NCI-H128 (cell line): Measurements from ENCODE around the gene CDC14A.

Source experiments
- DNase-seq: peaks from one replicate; lab custom pipeline; 2025; ENCODE audit not compliant: unreplicated experiment; lab: John Stamatoyannopoulos, UW

CDC14A gene

DNA sequence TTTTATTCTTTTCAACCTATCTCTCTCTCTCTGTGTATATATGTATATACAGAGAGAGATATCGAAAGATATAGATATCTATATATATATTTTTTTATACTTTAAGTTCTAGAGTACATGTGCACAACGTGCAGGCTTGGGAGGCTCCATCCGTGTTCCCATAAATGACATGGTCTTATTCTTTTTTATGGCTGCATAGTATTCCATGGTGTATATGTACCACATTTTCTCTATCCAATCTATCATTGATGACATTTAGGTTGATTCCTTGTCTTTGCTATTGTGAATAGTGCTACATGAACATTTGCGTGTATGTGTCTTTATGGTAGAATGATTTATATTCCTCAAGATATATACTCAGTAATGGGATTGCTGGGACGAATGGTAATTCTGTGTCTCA lies 130.4 kb downstream of the CDC14A start:
- no peak for DNase-seq

DNA sequence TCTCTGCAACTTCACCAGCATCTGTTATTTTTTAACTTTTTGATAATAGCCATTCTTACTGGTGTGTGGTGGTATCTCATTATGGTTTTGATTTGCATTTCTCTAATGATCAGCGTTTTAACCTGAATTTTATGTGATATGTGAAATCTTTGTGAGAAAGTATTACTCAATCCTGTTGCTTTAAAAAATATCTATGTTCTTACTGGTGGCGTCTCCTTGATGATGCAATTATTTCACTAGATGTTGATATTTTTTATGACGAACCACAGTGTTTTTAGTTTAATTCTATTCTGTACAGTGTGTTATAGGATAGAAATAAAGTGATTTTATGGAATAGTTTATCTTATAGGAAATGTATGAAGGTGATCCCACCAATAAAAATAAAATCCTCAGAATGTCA lies 130.9 kb downstream of the CDC14A start:
- DNase-seq = no peak

DNA sequence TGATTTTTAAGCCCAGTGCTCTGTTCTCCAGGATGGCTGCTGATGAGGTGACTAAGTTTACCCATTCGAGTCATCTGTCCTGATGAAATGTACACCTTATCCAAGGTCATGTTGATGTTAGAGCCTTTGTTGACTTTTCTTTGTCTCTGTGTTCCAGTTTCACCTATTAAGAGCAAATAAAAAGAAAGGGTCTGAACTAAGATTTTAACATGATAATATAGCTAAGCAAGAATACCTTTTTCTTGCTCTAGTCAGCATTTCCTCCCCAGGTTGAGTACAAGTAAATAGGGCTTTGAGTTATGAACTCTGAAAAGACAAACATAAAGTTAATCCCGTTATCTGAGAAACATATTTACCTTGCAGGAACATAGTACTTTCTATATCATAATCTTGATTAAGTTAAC lies 133.6 kb downstream of the CDC14A start:
- no peak for DNase-seq

DNA sequence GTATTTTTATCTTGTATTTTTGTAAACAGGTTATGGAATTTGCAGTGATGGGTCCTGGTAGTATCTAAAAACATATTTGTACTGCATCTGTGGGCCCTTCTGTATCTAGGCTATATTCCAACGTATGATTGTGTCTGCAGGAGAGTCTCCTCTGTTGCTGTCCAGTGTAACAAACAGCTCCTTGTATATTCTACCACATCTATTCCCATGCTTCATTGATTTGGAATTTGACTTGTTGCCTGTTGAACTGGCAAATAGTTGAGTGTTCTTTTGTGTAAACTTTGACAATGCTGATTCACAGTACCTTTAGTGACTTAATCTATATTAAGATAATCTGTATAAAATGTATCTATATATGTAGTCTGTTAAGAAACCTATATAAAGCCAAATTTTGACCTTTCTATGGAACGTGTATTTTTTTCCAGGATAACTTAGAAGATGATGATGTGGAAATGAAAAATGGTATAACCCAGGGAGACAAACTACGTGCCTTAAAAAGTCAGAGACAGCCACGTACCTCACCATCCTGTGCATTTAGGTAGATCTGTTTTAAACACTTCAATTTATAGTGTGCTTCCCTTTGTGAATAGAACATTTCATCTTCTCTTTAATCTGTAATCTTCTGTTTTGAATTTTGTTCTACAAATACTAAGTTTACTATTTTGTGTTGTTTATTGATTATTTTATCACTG lies 142.2 kb downstream of the CDC14A start:
- DNase-seq = no peak

DNA sequence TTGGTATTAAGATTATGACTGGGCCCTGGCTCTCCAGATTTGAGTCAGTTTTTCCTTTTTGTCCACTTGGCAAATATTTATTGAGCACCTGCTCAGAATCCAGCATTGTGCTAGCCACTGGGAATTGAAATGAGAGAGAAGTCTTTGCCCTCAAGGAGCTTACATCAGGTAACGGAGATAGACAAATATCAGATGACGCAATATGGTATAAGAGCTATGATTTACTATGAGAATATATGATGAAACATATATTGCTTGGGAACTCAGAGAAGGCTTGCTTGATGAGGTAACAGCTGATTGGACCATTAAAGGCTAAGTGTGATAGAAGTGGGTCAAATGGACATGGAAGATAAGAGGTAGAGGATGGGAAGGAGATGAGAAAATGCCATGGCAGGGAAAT lies 144.6 kb downstream of the CDC14A start:
- no peak for DNase-seq

DNA sequence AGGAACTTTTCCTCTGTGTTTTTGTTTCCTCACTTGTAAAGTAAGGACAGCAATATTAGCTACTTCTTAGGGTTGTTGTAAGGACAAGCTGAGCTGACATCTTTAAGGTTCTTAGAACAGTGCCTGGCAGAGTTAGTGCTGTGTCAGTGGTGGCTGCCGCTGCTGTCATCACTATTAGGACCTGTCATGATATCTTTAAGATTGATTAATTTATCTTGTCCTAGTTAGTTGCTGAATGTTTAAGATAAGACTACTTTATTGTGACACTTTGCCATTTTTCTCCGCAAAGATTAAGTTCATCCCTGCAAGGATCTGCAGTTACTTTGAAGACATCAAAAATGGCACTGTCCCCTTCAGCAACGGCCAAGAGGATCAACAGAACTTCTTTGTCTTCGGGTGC lies 145.5 kb downstream of the CDC14A start:
- DNase-seq = no peak

DNA sequence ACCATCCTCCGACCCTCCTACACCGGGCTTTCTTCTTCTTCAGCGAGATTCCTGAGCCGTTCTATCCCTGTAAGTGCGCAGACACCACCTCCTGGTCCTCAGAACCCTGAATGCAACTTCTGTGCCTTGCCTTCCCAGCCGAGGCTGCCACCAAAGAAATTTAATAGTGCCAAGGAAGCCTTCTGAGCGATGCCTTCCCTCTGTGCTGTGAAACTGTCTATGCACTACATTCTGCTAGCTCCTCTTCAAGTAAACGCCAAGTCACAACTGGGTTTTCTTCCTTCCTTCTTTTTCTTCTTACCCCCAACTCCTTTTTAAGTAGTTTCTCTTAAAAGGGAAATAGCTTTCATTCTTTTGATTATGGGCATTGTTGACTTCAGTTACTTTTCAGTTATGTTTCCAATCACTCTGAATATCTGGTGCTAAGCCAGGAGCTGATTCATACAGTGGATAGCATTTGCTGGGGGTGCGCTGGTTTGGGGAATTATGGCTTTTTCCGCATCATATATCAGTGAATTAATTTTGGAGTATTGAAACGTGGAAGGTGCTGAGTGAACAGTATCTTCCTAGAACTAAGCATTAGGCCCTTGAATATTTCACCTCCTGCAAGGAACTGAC lies 147.0 kb downstream of the CDC14A start:
- no peak for DNase-seq

DNA sequence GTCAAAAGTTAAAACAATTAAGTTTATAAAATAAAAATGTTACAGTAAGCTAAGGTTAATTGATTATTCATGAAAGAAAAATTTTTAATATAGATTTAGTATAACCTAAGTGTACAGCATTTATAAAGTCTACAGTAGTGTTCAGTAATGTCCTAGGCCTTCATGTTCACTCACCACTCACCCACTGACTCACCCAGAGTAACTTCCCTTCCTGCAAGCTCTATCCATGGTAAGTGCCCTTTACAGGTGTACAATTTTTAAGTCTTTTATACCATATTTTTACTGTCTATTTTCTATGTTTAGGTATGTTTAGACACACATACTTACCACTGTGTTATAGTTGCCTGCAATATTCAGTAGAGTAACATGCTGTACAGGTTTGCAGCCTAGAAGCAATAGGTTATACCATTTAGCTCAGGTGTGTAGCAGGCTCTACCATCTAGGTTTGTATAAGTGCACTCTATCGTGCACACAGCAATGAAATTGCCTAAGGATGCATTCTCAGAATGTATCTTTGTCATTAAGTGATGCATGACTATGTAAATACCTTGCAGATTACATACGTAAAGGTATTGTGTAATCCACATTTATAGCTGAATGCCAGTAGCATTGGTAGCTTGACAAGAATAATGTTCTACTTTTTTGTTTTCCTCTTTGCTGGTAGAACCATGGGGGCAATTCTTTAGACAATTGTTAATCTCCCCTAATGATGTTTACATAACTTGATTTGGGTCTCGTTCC lies 149.9 kb downstream of the CDC14A start:
- DNase-seq = no peak

DNA sequence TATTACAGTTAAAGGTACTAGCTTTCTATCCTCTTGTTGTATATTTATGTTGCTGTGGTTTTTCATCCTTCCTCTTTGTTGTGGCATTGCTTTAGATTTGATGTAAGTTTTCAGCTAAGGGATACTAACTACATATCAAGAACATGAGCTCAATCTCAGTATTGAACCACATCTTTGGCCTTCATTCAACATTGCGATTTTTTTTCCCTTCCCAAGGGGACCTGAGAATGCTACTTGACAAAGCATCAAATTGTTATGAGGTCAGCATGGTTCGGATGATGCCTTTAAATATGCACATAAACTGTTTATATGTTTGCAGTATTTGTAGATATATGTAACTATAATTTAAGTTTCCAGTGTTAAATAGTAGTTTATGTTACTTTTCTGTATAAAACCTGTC lies 153.9 kb downstream of the CDC14A start:
- no peak for DNase-seq

DNA sequence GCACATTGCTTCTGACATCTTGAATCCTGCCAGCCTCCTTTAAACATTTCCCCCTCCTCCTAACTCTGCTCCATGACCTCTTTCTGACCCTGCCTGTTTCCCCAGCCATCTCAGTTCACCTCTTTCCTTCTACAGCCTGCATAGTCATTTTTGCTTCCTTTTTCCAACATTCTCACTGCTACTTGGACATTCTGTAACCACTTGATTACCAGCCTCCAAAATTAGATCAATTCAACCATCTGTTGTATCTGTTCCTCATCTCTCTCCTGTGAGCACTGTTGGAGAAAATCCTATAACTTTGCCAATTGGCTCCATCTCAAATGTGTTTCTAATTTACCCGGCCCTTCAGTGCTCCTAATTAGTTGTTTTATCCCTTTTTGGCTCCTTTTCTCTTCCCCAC lies 158.1 kb downstream of the CDC14A start:
- no peak for DNase-seq

DNA sequence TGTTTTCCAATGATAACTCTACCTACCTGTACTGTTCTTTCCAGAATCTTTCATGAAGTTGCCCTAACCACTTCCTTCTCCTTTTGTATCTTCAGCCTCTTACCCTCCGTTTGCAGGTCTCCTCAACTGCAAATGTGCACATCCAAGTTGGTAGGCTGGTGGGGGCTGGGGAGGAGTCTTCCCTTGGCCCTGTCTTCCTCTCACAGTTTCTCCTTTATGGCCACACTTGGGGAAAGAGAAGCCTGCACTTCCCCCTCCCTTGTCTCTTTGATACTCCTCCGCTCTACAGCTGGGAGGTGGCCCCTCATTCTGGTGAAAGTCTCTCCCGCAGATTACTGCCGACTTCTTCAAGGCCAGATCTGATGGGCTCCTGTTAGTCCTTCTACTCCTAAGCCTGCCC lies 158.8 kb downstream of the CDC14A start:
- no peak for DNase-seq

DNA sequence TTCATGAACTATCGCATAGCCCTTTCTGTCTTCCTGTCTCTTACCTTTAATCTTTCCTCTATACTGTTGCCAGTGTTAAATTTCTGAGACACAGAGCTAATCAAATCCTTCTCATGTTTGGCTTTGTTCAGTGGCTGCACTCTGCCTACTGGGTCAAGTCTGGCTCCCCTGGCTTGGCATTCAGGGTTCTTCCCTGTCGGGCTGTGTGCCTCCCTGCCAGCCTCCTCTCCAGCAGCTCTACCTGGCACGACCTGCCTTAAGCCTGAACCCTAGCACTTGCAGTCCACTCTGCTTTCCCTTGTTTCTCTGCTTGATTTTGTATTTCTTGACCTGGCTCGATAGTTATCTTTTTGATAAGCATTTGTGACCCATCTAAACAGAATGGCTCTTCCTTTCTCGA lies 159.5 kb downstream of the CDC14A start:
- DNase-seq = no peak

DNA sequence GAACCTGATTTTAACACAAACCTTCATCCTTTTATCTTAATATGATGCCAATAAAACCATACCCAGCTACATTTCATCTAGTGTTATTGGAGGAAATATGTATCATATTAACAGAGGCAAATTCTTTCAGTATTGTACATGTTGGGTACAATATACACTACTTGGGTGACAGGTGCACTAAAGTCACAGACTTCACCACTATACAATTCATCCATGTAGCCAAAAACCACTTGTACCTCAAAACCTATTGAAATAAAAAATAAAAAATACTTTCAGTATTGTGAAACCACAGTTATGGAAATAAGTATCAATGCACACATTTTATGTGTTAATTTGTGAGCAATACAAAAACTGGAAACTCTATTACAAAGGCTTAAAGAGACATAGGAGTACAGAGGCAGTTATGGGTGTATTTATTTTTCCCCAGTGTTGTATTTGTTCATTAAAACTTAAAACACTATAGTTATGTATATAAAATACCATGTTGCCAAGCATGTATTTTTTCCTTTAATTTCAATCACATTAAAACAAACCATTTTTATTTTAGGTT lies 160.6 kb downstream of the CDC14A start:
- no peak for DNase-seq

DNA sequence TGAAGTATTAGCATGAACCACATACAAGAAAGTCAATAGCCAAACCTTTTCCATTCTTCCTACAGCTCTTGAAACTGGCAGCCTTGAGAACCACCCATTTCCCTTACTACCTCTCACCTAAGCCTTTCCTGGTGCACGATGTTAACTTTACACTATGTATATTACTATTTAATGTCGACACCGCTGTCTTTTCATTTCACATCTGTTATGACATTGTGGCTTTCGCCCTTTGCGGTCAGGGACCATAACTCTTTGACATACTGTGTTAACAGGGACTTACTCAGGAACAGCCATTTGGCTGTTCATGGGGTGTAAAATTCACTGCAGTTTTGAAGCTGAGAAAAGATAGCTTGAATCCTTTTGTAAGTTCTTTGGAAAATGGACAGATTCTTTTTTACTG lies 164.6 kb downstream of the CDC14A start:
- DNase-seq = no peak

DNA sequence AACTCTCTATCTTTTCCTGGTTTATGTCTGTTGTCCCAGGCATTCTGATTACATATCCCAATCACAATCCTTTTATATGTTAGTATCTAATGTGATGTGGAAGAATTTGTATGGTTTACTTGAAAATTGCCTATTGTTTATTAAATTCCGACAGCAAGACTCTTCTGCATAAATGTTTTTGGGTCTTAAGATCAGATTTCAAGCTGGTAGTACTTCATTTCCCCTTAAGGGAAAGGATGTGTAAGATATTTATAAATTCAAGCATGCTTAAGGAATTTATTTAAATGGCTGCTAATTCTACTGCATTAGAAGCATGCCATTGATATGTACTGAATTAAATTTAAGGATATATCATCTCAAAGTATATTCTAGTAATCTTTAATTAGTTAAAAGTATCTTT lies 165.2 kb downstream of the CDC14A start:
- DNase-seq = no peak

DNA sequence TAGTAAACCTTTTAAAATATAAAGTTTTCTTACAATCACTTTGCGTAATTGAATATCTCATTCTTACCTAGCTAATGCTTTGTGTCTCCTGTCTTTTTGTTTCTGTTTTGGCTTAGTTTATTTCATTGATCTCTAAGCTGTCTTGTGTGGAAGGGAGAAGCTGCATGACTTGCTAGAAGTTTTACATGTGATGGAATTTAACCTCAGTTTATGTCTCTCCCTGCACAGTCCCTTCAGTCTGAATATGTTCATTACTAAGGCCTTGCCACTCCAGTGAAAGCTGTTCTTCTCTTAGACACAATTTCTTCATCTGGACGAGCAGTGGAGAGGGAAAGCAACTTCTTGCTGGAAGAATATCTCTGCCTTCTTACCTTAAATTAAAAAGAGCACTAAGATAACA lies 165.7 kb downstream of the CDC14A start:
- no peak for DNase-seq

DNA sequence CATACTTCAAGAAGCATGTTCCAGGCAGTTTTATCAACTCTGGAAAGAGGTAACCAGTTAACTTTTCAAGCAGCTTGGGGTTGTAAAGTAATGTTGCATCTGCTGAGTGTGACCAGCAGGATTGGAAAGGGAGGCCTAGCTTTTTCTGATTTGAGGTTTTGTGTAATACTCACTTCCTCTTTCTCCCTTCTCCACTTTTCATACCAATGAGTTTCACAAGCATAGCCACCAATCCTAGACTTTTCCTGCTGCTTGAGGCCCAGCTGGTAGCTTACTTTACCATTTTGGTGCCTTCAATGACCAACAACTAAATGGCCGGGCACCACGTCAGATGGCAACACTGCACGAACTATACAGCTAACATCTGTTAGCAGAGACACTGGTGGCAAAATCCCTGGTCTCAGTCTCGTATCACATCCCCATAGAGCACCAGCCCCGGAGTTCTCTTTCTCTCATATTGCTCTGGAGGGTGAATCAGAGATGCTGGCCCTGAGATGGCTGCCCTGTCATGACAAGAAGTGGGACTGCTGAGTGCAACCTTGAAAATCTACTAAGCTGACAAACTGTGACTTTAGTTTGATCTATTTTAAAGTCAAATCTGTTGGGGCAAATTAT lies 170.8 kb downstream of the CDC14A start:
- no peak for DNase-seq

DNA sequence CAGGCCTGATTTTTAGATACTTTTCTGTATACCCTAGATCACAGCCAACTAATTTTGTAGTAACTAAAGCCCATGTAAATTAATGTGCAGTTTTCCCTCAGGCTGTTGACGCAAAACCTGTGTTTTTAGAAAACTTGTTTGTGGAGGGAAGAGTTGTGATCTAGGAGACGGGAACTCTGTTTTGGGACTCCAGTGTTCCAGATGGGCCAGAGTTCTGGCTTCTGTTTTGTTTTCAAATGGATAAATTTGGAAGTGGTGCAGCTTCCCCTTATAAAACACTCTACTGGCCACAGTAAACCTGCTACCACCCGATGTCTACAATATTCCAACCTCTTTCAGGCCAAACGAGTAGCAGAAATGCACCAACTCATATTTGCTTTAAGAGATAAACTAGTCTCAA lies 172.0 kb downstream of the CDC14A start:
- DNase-seq = no peak

DNA sequence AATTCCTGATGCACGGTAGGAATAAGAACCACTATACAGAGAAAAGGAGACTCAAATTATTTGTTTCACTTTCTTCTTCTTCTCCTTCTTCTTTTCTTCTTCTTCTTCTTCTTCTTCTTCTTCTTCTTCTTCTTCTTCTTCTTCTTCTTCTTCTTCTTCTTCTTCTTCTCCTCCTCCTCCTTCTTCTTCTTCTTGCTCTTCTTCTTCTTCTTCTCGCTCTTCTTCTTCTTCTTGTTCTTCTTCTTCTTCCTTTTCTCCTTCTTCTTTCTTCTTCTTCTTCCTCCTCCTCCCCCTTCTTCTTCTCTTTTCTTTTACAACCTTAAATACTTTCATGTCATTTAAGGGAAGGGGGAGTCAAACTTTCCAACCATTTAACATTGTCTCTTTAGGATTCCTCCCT lies 174.6 kb downstream of the CDC14A start:
- no peak for DNase-seq

DNA sequence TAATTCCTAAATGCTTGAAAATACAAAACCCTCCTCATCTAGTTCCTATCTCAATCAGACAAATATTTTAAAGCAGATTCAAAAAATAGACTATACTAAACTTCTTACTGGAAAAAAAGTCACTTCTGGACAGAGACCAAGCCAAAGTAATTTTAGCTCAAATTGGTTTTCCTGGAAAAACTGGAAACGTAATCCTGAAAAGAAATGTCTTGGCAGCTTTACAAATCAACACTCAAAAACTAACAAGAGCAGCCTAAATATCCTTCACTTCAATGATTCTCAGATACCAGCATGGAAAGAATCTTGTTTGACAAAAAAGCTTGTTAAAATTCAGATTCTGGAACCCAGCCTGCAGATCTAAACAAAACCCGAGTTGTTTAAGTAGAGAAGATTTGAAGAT lies 176.6 kb downstream of the CDC14A start:
- DNase-seq = no peak

DNA sequence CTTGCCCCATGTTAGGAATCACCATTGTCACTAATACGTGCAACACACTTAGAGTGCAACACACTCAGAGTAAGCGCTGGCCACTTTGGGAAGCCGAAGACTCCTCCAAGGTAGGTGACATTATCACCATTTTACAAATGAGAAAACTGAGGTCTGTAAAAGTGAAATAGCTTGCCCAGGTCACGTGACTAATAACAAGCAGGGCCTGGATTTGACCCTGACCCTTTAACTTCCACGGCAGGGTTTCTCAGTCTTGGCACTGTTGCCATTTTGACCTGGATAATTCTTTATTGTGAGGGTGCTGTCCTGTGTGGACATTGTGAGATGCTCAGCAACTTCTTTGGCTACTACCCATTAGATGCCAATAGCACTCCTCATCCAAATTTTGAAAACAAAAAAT lies 177.8 kb downstream of the CDC14A start:
- no peak for DNase-seq
